Activated naive CD8-positive, alpha-beta T cell treated with anti-CD3 and anti-CD28 coated beads, Interleukin-2, amount 50 U/mL, for 16 hours (primary cell): Measurements from ENCODE around the gene MLXIPL.
"Not testable (repeated sequence)": the region's sequence is repeated elsewhere in the genome, so short reads cannot be mapped to it uniquely, and the experiment has no call there.

ENCODE experiments used
- DNase-seq: peaks from one replicate; pipeline ENCODE4 v3.0.0-alpha.2; 2020; ENCODE audit warnings: low read depth, low spot score

MLXIPL gene

DNA sequence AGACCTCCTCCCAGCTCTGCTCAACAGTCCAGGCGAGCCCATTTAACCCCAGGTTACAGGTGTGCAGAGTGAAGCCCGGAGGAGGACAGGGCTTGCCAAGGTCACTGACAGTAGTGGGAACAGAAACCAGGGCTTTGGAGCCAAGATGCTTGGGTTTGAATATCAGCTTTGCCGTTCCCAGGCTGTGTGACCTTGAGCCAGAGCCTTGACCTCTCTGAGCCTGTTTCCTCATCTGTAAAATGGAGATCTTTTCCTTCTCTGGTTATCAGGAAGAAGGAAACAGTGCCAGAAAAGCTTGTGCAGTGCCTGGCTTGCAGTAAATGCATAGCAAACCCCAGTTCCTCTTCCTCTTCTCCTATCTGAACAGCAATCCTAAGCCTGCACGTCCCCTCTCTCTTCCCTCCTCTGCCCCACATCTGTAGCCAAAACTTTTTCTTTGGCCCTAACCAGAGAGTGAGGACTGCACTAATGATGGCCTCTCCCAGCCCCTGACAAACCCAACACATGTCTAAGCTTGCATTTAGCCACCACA is 21.4 kb upstream of the MLXIPL start:
- no peak for DNase-seq

DNA sequence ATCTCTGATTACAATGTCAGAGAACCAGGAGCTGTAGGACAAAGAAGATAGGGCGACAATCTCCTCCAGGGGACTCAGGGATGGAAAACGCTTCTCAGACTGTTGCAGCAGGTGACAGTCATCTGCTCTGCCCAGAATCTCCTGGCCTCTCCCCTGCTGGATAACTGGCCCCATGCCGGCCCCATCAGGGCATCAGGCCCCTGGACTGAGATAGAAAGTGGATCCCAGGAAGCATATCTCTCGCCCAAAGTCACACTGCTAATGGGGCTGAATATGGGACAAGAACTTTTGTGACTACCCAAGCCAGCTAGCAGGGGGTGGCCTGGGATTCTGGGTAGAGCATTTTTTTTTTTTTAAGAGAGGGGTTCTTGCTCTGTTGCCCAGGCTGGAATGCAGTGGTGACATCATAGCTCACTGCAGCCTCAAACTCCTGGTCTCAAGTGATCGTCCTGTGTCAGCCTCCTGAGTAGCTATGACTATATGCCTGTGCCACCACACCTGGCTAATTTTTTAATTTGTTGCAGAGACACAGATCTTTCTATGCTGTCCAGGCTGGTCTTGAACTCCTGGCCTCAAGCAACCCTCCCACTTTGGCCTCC is 20.5 kb upstream of the MLXIPL start:
- DNase-seq: no peak

DNA sequence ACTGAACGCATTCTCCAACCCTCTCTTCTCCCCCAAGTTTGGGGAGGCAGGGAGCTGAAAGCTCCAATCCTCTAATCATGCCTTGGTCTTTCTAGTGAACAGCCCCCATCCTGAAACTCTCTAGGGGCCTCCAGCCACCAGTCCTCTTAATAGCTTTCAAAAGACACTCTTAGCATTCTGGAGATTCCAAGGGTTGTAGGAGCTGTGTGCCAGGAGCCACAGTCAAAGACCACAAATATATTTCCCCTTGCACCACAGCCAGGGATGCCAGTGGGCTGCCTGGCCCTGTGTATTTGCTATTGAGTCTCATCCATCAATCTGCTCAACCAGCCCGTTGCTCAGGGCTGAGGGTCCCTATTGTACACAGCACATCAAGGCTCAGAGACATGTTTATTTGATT is 18.5 kb upstream of the MLXIPL start:
- no peak for DNase-seq

DNA sequence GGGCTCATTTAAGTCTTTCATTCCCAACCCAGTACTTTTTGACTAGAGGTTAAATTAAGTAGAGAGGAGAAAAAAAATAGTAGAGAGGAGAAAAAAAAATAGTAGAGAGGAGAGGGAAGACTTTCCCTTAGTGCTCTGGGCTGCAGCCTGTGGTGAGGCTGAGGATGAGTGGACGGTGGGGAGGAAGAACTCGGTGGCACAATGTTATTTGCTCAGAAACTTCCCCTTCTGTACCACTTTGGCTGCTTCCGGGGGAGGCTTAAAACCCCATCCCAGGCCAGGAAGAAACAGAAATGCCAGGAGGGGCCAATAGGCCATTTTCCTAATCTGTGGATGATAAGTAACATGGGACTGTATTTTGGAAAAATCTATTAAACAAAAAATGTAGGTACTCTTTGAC is 14.6 kb upstream of the MLXIPL start:
- no peak for DNase-seq

DNA sequence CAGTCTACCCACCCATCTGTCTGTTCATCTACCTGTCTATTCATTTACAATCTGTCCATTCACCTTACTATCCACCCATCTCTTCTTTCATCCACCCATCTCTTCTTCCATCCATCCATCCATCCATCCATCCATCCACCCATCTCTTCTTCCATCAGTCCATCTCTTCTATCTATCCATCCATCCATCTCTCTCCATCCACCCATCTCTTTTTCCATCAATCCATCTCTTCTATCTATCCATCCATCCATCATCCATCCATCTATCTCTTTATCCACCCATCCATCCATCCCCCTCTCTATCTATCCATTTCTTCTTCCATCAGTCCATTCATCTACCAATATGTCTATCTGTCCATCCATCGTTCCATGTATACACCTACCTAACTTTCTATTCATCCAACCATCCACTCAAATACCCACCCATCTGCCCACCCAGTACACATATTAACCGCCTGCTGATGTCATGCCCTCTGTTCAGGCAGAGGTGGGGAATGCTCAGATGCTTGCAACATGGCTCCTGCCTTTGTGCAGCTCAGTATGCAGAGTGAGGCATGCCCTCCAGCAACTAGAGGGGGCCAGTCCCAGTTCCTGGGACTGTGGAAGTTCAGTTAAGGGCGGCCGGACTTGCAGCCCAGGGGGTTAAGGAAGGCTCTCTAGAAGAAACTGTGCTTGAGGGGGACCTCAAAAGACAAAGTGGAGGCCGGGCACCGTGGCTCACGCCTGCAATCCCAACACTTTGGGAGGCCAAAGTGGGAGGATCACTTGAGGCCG is 11.3 kb upstream of the MLXIPL start:
- DNase-seq: no peak

DNA sequence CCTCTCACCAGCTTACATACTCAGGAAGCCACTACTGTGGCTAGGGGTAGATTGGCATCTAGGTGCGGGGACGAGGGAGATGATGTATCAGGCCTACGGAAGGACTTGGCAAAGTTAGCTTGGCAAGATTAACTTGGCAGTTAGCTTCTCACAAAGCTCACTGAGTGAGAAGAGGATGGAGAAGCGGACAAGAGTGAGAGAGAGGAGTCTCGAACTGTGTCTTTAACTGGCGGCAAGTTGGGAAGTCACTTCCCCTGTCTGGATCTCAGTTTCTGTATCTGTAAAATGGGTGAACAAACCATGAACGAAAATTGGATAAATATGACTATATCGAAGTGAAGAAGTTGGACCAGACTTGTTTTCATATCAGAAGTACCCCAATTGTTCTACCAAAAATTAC is 9.5 kb upstream of the MLXIPL start:
- no peak for DNase-seq

DNA sequence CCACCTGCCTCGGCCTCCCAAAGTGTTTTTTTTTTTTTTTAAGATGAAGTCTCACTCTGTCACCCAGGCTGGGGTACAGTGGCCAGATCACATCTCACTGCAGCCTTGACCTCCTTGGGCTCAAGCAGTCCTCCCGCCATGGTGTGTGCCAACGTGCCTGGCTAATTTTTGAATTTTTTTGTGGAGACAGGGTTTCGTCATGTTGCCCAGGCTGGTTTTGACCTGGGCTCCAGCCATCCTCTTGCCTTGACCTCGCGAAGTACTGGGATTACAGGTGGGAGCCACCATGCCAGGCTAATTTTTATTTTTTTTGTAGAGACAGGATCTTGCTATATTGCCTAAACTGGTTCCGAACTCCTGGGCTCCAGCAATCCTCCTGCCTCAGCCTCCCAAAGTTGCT is 9.0 kb upstream of the MLXIPL start:
- DNase-seq: no peak

DNA sequence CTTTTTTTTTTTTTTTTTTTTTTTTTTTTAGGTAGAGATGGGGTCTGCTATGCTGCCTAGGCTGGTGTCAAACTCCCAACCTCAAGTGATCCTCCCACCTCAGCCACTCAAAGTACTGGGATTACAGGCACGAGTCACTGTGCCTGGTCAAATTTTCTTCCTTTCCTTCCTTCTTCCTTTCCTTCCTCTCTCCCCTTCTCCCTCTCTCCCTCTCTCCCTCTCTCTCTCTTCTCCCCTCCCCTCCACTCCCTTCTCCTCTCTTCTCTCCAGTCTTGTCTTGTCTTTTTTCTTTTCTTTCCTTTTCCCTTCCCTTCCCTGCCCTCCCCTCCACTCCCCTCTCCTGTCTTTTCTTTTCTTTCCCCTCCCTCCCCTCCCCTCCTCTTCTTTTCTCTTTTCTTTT is 7.2 kb upstream of the MLXIPL start:
- DNase-seq: no peak

DNA sequence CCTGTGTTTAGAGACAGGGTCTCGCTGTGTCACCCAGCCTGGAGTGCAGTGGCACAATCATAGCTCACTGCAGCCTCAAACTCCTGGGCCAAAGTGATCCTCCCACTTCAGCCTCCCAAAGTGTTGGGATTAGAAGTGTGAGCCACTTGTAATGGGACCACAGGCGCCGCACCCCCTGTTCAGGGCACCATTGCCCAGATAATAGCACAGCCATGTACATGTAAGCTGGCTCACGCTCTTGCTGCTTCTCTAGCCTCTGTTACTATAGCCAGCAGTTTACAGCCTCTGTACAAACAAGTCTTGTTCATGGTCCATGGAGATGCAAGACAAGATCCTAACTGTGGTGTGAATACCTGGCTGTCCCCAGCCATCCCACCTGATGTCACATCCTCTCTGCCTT is 4.2 kb upstream of the MLXIPL start:
- no peak for DNase-seq

DNA sequence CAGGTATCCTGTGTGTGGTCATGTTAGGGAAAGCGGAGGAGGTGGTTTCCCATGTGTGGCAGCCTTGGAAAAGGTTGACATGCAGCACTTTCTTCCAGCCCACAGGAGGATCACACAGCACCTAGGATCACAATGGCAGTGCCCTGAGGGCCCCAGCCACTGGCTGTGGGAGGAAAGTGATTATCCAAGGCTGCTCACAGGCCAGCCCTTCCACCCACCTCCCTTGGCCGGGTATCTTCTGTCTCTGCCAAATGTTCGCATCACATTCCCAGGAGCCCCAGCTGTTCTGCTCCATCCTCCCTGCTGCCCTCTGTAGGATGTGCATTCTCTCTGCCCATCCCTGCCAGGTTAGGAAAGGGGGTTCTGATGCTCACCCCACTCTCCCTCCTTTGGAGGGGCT is 2.5 kb upstream of the MLXIPL start:
- no peak for DNase-seq

DNA sequence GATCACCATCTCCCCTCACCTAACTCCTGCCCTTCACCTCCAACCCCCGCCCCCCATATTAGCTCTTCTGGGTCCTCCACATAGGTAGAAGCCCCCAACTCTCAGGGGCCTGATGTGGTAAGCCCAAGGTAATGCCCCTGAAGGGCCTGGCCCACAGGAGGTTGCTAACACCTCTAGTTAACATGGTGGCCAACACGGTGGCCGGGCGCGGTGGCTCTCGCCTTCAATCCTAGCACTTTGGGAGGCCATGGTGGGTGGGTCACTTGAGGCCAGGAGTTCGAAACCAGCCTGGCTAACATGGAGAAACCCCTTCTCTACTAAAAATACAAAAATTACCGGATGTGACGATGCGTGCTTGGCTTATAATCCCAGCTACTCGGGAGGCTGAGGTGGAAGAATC is 954 bp upstream of the MLXIPL start:
- DNase-seq: no peak

DNA sequence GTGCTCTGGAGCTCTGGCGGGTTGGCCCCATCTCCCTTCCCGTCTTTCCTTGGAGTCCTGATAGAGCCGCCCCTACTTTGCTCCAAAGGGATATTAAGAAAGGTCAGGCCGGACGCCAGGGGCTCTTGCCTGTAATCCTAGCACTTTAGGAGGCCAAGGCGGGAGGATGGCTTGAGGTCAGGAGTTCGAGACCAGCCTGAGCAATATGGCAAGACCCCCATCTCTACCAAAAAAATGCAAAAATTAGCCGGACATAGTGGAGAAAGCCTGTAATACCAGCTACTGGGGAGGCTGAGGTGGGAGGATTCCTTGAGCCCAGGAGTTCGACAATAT is 313 bp upstream of the MLXIPL start:
- DNase-seq: no peak

DNA sequence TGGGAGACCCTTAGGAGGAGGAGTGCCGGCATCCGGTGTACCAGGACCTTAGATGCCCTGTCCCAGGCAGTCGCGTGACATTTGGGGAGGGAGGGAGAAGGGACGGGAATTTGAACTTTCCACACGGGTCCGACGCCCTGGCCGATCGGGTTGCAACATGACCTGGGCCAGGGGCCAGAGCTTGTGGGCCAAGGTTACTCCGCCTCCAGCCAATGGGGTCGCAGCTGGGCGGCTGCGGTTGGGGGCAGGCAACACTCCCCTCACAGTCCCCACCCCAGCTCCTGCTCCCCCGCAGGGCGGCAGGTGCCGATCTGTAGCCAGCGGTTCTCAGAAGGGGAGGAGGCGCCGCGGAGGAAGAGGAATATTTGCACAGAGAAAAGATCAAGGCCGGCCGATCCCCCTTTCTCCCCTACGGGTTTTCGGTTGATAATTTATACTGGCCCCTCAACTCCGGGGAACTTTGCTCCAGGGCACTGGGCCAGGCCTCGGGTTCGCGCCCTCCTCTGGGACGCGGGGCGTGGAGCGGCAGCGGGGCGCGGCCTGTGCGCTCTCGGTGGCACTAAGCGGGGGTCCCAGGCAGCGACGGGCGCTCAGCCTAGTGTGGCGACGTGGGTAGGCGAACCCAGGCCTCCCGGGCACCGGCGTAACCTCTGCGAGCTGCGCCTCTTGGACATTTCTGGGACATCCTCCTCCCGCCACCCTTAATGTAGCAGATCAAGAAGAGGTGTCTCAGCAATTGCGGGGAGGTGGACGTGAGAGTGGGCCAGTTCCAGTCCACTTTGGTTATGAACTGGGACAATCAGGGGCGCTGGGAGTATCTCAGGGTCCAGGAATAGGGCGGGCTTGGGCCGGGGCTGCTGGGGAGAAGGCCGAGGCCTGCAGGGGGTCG is 1.2 kb downstream of the MLXIPL start:
- DNase-seq: no peak

DNA sequence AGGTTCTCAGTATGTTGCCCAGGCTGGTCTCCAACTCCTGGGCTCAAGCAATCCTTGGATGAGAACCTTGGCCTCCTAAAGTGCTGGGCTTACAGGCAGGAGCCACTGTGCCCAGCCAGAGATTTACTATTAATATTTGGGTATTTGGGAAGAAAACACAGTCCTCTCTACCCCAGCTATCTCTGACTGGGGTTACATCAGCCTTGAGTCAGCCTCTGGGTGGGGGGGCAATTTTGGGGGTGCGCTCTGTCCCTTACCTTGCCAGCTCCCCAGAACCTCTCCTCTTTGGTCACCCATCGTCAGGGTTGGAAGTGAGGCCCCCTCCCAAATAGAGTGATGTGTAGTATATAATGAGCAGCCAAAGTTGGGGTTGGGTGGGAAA is 1.8 kb downstream of the MLXIPL start:
- no peak for DNase-seq

DNA sequence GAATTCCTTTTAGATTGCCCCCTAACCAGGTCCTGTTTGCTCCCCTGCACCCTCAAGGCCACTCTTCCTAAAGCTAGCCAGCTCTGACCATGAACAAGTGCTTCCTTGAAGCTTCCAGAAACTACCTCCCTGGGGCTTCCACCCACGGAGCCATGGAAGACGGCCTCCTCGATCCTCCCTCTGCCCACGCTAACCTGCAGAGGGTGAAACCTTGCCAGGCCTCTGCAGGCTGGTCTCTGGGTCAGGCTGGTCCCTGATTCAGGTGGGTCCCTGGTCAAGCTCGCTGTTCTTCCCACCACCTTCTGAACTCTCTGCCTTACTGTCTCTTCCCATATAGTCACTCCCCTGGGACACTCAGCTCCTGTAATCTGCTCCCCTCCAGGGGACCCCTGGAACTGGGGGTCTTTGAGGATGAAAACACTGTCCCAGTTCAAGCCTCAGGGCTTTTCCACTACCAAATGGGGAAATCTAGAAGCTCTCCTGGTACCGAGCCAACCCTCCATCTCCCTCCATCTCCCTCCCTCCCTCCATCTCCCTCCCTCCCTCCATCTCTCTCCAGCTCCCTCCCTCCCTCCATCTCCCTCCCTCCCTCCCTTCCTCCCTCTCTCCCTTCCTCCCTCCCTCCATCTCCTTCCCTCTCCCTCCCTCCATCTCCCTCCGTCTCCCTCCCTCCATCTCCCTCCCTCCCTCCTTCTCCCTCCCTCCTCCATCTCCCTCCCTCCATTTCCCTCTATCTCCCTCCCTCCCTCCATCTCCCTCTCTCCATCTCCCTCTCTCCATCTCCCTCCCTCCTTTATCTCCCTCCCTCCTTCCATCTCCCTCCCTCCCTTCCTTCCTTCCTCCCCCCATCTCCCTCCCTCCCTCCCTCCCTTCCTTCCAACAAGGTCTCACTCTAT is 2.9 kb downstream of the MLXIPL start:
- no peak for DNase-seq

DNA sequence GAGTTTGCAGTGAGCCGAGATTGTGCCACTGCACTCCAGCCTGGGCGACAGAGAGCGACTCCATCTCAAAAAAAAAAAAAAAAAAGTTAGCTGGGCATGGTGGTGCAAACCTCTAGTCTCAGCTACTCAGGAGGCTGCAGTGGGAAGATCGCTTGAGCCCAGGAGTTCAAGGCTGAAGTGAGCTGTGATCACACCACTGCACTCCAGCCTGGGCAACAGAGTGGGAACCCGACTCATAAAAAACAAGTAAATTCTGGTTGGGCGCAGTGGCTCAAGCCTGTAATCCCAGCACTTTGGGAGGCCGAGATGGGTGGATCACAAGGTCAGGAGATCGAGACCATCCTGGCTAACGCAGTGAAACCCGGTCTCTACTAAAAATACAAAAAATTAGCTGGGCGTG is 4.9 kb downstream of the MLXIPL start:
- DNase-seq: not testable (repeated sequence)

DNA sequence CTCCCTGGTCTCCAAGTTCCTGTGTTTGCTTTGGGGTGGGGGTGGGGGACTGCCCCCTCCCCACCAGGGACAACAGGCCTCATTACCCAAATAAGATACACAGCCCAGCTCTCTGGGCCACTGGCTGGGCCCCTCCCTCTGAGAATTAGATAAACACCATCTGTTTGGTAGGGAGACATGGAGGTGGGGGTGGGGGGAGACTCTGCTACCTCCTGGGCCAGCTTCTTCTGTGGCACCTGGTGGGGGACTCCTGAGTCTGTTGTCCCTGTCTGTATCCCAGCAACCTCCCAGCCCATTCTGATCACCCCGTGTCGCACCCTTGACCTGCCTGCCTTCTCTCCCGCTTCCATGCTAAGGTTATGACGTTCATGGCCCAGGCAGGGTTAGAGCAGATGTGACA is 5.8 kb downstream of the MLXIPL start:
- no peak for DNase-seq

DNA sequence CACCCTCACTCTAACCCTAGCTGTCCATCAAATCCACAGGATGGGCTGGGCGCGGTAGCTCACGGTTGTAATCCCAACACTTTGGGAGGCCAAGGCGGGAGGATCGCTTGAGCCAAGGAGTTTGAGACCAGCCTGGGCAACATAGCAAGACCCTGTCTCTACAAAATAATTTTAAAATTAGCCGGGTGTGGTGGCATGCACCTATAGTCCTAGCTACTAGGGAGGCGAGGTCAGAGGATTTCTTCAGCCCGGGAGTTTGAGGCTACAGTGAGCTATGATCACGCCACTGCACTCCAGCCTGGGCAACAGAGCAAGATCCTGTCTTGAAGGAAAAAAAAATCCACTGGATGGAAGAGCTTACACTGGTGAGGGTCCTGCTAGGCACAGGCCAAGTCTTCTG is 6.8 kb downstream of the MLXIPL start:
- not testable (repeated sequence) for DNase-seq

DNA sequence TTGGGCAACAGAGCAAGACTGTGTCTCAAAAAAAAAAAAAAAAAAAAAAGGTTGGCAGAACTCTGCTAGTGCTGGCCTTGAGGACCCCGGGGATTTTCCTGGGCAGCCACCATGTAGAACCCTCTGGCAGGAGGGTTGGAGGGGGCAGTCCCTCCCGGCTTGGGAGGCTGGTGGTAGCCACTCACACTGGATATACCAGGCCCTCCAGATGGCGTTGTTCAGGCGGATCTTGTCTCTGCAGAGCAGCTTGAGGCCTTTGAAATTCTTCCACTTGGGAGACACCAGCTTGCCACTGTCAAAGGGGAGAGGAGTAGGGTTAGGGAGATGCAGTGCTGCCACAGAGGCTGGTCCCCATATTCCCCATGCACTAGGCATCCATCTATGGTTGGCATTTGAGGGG is 8.4 kb downstream of the MLXIPL start:
- DNase-seq: no peak

DNA sequence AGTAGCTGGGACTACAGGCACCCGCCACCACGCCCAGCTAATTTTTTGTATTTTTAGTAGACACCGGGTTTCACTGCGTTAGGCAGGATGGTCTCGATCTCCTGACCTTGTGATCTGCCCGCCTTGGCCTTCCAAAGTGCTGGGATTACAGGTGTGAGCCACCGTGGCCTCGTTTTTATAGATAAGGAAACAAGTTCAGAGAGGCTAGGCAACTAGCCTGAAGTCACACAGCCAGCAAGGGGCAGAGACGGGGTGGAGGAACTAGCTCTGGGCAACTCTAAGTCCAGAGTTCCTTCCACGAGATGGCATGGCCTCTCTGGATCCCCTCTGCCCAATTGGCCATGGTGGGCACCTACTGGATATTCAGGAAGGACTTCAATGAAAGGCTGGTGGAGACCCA is 9.4 kb downstream of the MLXIPL start:
- not testable (repeated sequence) for DNase-seq

DNA sequence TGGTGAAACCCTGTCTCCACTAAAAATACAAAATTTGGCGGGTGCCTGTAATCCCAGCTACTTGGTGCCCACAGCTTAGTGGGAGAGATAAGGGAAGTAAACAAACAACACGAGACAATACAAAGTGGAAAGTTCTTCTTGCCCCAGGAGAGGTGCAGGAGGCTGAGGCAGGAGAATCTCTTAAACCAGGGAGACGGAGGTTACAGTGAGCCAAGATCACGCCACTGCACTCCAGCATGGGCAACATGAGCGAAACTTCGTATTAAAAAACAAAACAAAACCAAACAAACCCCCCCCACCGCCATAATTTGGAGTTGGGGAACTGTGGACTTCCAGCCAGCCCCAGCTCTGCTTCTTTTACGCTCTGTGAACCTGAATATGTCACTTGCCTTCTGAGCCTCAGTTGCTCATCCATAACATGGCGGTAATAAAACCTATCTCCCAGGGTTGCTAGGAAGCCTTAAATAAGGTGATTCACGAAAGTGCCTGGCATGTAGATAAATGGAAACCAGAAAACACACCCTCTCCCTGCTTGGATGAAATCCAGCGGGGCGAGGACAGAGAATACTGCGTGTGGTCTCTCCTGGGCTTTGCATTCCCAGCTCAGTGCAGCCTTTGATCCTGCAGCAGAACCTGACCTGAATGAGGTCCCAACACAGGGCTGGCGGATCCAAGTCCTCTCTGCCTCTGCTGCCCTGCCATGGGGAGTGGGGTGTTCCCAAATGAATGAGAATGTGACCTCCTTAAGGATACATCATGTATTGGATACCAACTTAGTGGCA is 10.2 kb downstream of the MLXIPL start:
- DNase-seq: no peak
